Thoracic aorta (tissue), 2 donors: ENCODE results near the gene DAB2IP. TPM values are rescaled to one million over a fixed set of nuclear protein-coding genes. Genes with fewer than 3 reads are reported as not detected.

ENCODE experiments used
- ATAC-seq: fragments of 150-250 bp; one replicate; pipeline ENCODE4 v1.8.0; 2017; ENCODE audit warnings: low read depth; ENCODE audit not compliant: insufficient number of reproducible peaks, low FRiP score
- DNase-seq: peaks from one replicate; pipeline ENCODE4 v3.0.0-alpha.2; 2020; ENCODE audit warnings: low spot score
- H3K27ac ChIP-seq, 2 donors: fragments of 200-600 bp; sonication (generic); 1 replicate in 1 of 2; 2 replicates in 1 of 2; pipeline ENCODE4 v1.5.1; 2016; ENCODE audit warnings: mild to moderate bottlenecking in 2 of 2, moderate library complexity in 2 of 2
- H3K27me3 ChIP-seq: fragments of 200-600 bp; sonication (generic); replicated peaks from 2 replicates; pipeline ENCODE4 v1.6.0; 2016; ENCODE audit warnings: mild to moderate bottlenecking; ENCODE audit not compliant: insufficient read depth
- H3K36me3 ChIP-seq: fragments of 200-600 bp; sonication (generic); one replicate; pipeline ENCODE4 v1.5.1; 2016
- H3K4me1 ChIP-seq, 2 donors: fragments of 200-600 bp; sonication (generic); 1 replicate in 1 of 2; 2 replicates in 1 of 2; pipeline versions ENCODE4 v1.5.1 to v1.6.0; 2016; ENCODE audit warnings: low read depth in 2 of 2, mild to moderate bottlenecking in 1 of 2; ENCODE audit not compliant: control insufficient read depth in 1 of 2
- H3K4me3 ChIP-seq: fragments of 200-600 bp; sonication (generic); 2 replicates; pipeline ENCODE4 v1.5.1; 2016; ENCODE audit warnings: mild to moderate bottlenecking
- H3K9me3 ChIP-seq: fragments of 200-600 bp; sonication (generic); 2 replicates; pipeline ENCODE4 v1.5.1; 2016
- total RNA-seq, 2 donors: library from RNA; depleted of rRNA; stranded (reverse); fragments of >200 nt; gene quantifications; one replicate each; pipeline versions ENCODE4 v1.1.0 to v1.2.3, GENCODE V29; 2016
- TF ChIP-seq, protein P1 (sequence below): fragments of 200-600 bp; sonication (generic); IDR thresholded peaks from one replicate; pipeline ENCODE4 v1.5.1; 2019; ENCODE audit warnings: antibody characterized with exemption

Gene DAB2IP
- total RNA-seq, 2 donors from 2014 or later: 87.4 to 104 TPM

GRCh38 chr9:121688146-121688680 lies 36.8 kb downstream of the DAB2IP start:
- H3K27ac ChIP-seq: no peak overlapping the region
- no peak for DNase-seq
- TF ChIP-seq, protein P1, sequence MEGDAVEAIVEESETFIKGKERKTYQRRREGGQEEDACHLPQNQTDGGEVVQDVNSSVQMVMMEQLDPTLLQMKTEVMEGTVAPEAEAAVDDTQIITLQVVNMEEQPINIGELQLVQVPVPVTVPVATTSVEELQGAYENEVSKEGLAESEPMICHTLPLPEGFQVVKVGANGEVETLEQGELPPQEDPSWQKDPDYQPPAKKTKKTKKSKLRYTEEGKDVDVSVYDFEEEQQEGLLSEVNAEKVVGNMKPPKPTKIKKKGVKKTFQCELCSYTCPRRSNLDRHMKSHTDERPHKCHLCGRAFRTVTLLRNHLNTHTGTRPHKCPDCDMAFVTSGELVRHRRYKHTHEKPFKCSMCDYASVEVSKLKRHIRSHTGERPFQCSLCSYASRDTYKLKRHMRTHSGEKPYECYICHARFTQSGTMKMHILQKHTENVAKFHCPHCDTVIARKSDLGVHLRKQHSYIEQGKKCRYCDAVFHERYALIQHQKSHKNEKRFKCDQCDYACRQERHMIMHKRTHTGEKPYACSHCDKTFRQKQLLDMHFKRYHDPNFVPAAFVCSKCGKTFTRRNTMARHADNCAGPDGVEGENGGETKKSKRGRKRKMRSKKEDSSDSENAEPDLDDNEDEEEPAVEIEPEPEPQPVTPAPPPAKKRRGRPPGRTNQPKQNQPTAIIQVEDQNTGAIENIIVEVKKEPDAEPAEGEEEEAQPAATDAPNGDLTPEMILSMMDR: no peak

DNA sequence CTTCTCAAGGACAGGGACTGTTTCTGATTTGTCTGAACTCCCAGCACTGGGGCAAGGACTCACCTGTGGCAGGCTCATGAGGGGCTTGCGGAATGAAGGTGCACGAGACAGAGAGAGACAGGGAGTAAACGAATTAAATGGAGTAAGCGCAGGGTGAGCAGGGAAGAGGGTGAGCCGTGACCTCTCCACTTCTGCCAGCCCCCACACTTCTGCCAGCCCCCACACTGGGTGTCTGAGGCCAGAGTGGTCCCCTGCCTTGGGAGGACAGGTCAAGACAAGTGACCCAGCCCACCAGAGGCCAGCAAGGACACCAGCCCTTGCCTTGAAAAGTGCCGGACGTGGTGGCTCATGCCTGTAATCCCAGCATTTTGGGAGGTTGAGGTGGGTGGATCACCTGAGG lies 37.2 kb downstream of the DAB2IP start:
- H3K4me1 ChIP-seq: peaks cover 9 to 25% of the 10 kb centered on the region in 2 donors
- no peak overlapping the region for H3K27ac ChIP-seq

More at GRCh38 chr9:121688146-121688680, 36.8 kb downstream of the DAB2IP start:
- ATAC-seq: no peak
- Histone ChIP-seq H3K9me3 (no peaks in the 10 kb centered on the region), H3K36me3 (no peaks in the 10 kb centered on the region), H3K4me1 (peaks cover 8 to 20% of the 10 kb centered on the region in 2 donors), H3K4me3 (no peak overlapping the region), H3K27me3 (no peaks in the 10 kb centered on the region)

GRCh38 chr9:121689461-121690157 lies 38.2 kb downstream of the DAB2IP start:
- Histone ChIP-seq H3K9me3 (no peaks in the 10 kb centered on the region), H3K4me3 (no peak overlapping the region), H3K4me1 (peaks cover 9 to 29% of the 10 kb centered on the region in 2 donors), H3K27me3 (no peaks in the 10 kb centered on the region), H3K27ac (no peak overlapping the region), H3K36me3 (no peaks in the 10 kb centered on the region)
- TF ChIP-seq, protein P1: no peak
- DNase-seq: no peak
- ATAC-seq: no peak

More for the DNA sequence above, 37.2 kb downstream of the DAB2IP start:
- no peak for DNase-seq
- Histone ChIP-seq H3K9me3 (no peaks in the 10 kb centered on the region), H3K36me3 (no peaks in the 10 kb centered on the region), H3K4me3 (no peak overlapping the region), H3K27me3 (no peaks in the 10 kb centered on the region)
- TF ChIP-seq, protein P1: no peak
- no peak for ATAC-seq

- ATAC-seq (no peak), DNase-seq (no peak)
- Histone ChIP-seq H3K36me3 (no peaks in the 10 kb centered on the region), H3K27ac (no peak overlapping the region), H3K4me1 (peaks cover 9 to 29% of the 10 kb centered on the region in 2 donors), H3K27me3 (no peaks in the 10 kb centered on the region), H3K4me3 (no peak overlapping the region), H3K9me3 (no peaks in the 10 kb centered on the region)
- TF ChIP-seq, protein P1: no peak
Measured at GRCh38 chr9:121690316-121690715, 38.9 kb downstream of the DAB2IP start.

GRCh38 chr9:121690766-121691165 lies 39.3 kb downstream of the DAB2IP start:
- peak overlapping the region in 1 of 2 donors; percentile 67 for H3K27ac ChIP-seq
- TF ChIP-seq, protein P1: no peak
- H3K4me3 ChIP-seq: no peak overlapping the region
- H3K4me1 ChIP-seq: peaks cover 9 to 29% of the 10 kb centered on the region in 2 donors
- no peak for DNase-seq
- no peaks in the 10 kb centered on the region for H3K36me3 ChIP-seq
- H3K9me3 ChIP-seq: no peaks in the 10 kb centered on the region
- no peaks in the 10 kb centered on the region for H3K27me3 ChIP-seq
- no peak for ATAC-seq
